H7 (cell line): ENCODE results near the gene MICAL1. TPM values are rescaled to one million over a fixed set of nuclear protein-coding genes. Genes with fewer than 3 reads are reported as not detected.

Experiments
- DNase-seq: peaks from one replicate; pipeline ENCODE4 v3.0.0; 2012
- H3K27me3 ChIP-seq: 2 replicates; pipeline ENCODE4 v1.6.0; 2011; ENCODE audit warnings: mild to moderate bottlenecking, low read length; ENCODE audit not compliant: control insufficient read depth, insufficient read depth
- H3K36me3 ChIP-seq: replicated peaks from 2 replicates; pipeline ENCODE4 v1.5.1; 2011; ENCODE audit warnings: low read length; ENCODE audit not compliant: control insufficient read depth, insufficient read depth
- H3K4me3 ChIP-seq: 2 replicates; pipeline ENCODE4 v1.5.1; 2011; ENCODE audit warnings: low read depth, mild to moderate bottlenecking, control low read depth, low read length, moderate library complexity; ENCODE audit not compliant: insufficient read depth
- total RNA-seq: library from RNA; depleted of rRNA; stranded (reverse); fragments of >200 nt; shearing (Covaris generic); gene quantifications from 2 replicates; pipeline ENCODE4 v1.2.3, GENCODE V29; 2014

The MICAL1 gene
- total RNA-seq, 1 experiment from 2014 or later = 56.9 TPM

DNA sequence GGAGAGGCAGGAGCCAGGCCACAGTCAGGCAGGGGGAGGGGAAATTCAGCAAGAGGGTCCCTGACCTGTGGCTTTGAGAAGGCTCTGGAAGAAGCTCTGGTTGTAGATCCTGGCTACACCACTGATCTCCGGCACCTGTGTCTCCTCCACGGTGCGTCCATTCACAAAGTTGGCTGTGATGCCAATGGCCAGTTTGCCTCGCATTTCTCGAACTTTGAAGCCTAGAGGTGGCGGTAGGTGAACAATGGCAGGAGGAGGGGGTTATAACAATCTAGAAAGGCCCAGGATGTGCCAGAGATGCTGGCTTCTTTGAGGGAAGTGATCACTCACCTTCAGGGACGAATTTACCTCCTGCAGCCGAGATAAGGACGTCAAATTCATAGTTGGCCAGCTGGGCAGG lies 3.4 kb downstream of the MICAL1 start:
- peak; percentile 25 for DNase-seq
- H3K27me3 ChIP-seq = no peaks in the 10 kb centered on the region
- H3K36me3 ChIP-seq = peaks cover 8% of the 10 kb centered on the region
- no peak overlapping the region for H3K4me3 ChIP-seq

DNA sequence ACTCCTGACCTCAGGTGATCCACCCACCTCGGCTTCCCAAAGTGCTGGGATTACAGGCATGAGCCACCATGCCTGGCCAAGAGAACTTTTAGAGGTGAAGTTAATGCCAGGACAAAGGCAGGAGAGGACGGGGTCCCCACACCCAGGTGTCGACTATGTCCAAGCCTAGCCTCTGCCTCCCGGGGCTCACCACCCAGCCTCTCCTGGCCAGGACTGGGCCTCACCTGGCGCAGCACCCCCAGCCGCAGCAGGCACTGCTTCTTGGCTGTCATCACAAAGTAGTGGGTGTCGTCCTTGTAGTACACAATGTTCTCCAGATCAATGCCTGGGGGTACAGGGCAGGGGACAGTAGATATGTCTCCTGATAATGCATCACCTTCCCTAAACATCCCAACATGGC lies 4.2 kb downstream of the MICAL1 start:
- DNase-seq = no peak
- no peak overlapping the region for H3K4me3 ChIP-seq
- H3K27me3 ChIP-seq = no peaks in the 10 kb centered on the region
- peaks cover 13% of the 10 kb centered on the region for H3K36me3 ChIP-seq

DNA sequence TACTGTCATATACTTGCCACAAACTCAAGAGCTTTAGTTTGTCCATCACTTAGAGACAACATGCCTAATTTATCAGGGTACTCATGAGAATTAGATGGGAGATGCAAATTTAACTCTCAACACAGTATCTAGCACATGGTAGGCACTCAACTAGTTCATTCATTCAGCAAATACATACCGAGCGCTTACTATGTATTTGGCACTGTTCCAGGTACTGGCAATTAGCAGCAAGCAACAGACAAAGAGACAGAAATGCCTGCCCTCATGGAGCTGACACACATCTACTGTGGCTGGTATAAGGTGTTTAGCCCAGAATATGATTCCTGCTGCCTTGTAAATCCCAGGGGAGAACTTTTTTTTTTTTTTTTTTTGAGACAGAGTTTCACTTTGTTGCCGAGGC lies 4.8 kb downstream of the MICAL1 start:
- Histone ChIP-seq H3K36me3 (peaks cover 17% of the 10 kb centered on the region), H3K4me3 (no peak overlapping the region)
- DNase-seq = no peak

GRCh38 chr6:109449795-109450673 lies 5.5 kb downstream of the MICAL1 start:
- H3K4me3 ChIP-seq = no peak overlapping the region
- peaks cover 25% of the 10 kb centered on the region for H3K36me3 ChIP-seq
- no peaks in the 10 kb centered on the region for H3K27me3 ChIP-seq
- peak; percentile 40 for DNase-seq

More for the DNA sequence above, 4.8 kb downstream of the MICAL1 start:
- no peaks in the 10 kb centered on the region for H3K27me3 ChIP-seq

GRCh38 chr6:109449064-109449794 lies 6.3 kb downstream of the MICAL1 start:
- Histone ChIP-seq H3K36me3 (peaks cover 32% of the 10 kb centered on the region), H3K27me3 (no peaks in the 10 kb centered on the region), H3K4me3 (no peak overlapping the region)
- DNase-seq = peak; percentile 46

DNA sequence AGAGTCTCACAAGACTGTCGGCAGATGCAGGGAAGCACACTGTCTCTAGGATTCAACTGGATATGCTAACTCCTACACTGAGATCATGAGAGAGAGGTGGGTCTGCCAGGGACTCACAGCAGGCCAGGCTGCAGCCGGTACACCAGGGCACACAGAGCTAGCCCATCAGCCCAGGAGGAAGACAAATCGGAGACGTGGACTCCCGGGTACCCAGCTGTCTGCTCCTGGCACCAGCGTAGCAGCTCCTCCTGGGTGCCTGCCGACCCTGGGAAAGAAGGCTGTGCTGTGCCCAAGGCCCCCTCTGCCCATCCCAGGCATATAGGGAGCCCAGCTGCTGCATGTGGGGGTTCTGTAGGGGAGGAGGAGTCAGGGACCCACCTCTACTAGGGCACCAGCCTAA lies 7.0 kb downstream of the MICAL1 start:
- DNase-seq = peak; percentile 55
- Histone ChIP-seq H3K36me3 (peaks cover 34% of the 10 kb centered on the region), H3K4me3 (no peak overlapping the region), H3K27me3 (no peaks in the 10 kb centered on the region)

- no peaks in the 10 kb centered on the region for H3K27me3 ChIP-seq
- peaks cover 34% of the 10 kb centered on the region for H3K36me3 ChIP-seq
- DNase-seq = peak; percentile 59
- H3K4me3 ChIP-seq = no peak overlapping the region
These were observed 7.6 kb downstream of the MICAL1 start for GRCh38 chr6:109447878-109448555.

DNA sequence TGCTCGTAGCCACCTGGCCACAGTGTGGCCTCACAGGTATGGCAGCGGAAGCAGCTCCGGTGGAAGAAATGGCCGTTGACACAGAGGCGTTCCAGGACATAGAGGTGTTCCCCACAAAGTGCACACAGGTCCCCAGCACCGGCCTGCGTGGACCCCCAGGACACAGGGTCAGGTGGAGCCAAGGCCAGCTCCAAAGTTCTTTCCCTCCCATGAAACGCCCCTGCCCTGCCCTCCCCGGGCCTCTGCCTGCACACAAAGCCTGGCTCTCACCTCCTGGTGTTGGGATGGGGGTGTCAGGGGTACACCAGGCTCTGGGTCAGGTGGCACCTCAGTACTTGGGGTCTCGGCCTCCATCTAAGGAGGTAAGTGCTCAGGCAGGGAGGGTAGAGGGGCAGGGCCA lies 8.5 kb downstream of the MICAL1 start:
- Histone ChIP-seq H3K36me3 (peaks cover 39% of the 10 kb centered on the region), H3K27me3 (no peaks in the 10 kb centered on the region), H3K4me3 (no peak overlapping the region)
- peak; percentile 36 for DNase-seq

- H3K27me3 ChIP-seq = no peaks in the 10 kb centered on the region
- DNase-seq = peak; percentile 9
- no peak overlapping the region for H3K4me3 ChIP-seq
- H3K36me3 ChIP-seq = peaks cover 34% of the 10 kb centered on the region
These were observed 9.0 kb downstream of the MICAL1 start for GRCh38 chr6:109446541-109446940.

- H3K36me3 ChIP-seq = peaks cover 33% of the 10 kb centered on the region
- no peaks in the 10 kb centered on the region for H3K27me3 ChIP-seq
- no peak overlapping the region for H3K4me3 ChIP-seq
- peak; percentile 32 for DNase-seq
These were observed 9.5 kb downstream of the MICAL1 start for GRCh38 chr6:109446072-109446471.

DNA sequence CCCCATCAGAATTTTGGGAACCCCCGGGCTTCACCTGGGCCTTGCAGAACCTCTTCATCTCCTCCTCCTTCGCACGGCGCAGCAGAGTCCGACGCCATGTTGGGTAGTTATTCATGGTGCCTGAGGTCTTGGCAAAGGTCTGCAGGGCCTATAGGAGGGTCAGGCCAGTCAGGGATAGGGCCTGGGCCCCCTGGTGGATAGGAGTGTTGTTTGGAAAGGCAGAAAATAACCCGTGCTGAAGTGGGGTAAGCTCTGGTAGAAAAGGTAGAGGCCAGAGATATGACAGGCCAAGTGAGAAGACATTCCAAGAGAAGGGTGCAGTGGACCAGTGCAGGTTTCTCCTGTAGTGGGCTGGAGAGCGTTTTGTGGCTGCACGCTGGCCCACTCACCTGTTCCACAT lies 10.2 kb downstream of the MICAL1 start:
- peak; percentile 51 for DNase-seq
- Histone ChIP-seq H3K4me3 (no peak overlapping the region), H3K36me3 (peaks cover 33% of the 10 kb centered on the region), H3K27me3 (no peaks in the 10 kb centered on the region)

- Histone ChIP-seq H3K4me3 (no peak overlapping the region), H3K36me3 (peaks cover 33% of the 10 kb centered on the region), H3K27me3 (peaks cover 4% of the 10 kb centered on the region; the same call in 1 of the 2 replicates)
- no peak for DNase-seq
These were observed 12.1 kb downstream of the MICAL1 start for GRCh38 chr6:109443425-109443950.

- Histone ChIP-seq H3K4me3 (no peak overlapping the region), H3K36me3 (peaks cover 33% of the 10 kb centered on the region), H3K27me3 (peaks cover 4% of the 10 kb centered on the region; the same call in 1 of the 2 replicates)
- no peak for DNase-seq
These were observed 13.1 kb downstream of the MICAL1 start for GRCh38 chr6:109442393-109442924.
